Measurements from ENCODE around the gene GANC.
A peak's percentile ranks its signal among the peaks of the same experiment; 100 is the strongest.
"Not testable (repeated sequence)": the region's sequence is repeated elsewhere in the genome, so short reads cannot be mapped to it uniquely, and the experiment has no call there.

The GANC gene

DNA sequence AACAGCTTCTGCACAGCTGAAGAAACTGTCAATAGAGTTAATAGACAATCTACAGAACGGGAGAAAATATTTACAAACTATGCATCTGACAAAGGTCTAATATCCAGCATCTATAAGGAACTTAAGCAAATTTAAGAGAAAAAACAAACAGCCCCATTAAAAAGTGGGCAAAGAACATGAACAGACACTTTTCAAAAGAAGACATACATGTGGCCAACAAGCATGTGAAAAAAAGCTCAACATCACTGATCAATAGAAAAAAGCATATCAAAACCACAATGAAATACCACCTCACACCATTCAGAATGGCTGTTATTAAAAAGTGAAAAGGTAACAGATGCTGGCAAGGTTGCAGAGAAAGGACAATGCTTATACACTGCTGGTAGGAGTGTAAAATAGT, 63.6 kb downstream of the GANC start:
- in situ Hi-C loops (cut with MboI; ENCODE audit: low pct_unique_long_range_greater_than_20kb, low sequenced_read_pairs); DNase-seq: not testable (repeated sequence)

DNA sequence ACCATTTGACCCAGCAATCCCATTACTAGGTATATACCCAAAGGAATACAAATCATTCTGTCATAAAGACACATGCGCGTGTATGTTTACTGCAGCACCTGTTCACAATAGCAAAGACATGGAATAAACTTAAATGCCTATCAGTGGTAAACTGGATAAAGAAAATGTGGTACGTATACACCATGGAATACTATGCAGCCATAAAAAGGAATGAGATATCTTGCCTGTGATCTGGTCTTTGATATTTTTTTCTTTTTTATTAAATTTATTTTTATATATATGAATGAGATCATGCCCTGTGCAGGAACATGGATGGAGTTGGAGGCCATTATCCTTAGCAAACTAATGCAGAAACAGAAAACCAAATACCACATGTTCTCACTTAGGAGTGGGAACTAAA, 64.1 kb downstream of the GANC start:
- DNase-seq; in situ Hi-C loops (cut with MboI; ENCODE audit: low pct_unique_long_range_greater_than_20kb, low sequenced_read_pairs): not testable (repeated sequence)

DNA sequence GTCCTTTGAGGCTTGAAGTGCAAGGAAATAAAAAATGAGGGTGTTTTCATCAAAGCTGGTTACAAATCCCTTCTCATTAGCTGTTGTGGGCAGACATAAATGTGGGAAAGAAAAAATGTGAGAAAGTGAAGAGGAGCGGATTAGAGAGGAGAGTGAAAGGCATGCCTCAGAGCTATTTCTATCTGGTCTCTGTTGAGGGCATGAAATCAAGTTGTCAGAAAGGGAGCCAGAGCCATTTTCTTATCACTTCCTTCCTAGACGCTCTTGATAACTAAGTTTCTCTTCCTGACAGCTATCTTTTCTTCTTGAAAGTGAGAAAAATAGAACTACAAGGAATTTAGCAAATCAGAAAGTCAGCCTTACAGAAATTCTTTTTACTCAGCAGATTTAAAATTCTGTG, 65.5 kb downstream of the GANC start:
- in situ Hi-C loops (cut with MboI; ENCODE audit: low pct_unique_long_range_greater_than_20kb, low sequenced_read_pairs) = no loop called here
- DNase-seq = no peak

DNA sequence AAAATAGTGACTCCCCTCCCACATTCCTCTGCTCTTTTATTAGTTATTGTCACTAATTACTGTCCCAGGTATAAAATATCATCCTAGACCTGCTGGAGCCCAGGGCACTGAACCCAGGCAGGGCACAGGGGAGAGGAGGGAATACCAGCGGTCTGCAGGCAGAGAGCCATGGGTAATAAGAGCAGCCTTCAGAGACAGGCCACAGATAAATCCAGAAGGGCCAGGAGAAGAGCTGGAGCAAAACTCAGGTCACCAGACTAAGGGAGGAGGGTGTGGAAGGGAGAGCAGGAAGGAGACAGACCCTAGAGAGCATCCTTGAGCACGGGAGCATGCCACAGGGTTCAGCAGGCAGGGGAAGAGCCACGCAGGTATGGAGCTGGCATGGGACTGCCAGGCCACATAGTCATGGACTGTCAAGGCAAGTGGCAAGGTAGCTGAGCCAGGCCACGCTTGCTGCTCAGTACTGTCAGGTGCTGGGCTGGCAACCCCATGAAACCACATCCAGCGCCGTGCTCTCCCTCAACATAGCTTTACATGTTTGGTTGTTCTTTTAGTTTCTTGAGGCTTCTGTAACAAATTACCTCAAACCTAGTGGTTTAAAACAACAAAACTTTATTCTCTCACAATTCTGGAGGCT, 70.7 kb downstream of the GANC start:
- DNase-seq = no peak
- in situ Hi-C loops (cut with MboI; ENCODE audit: low pct_unique_long_range_greater_than_20kb, low sequenced_read_pairs) = no loop called here

DNA sequence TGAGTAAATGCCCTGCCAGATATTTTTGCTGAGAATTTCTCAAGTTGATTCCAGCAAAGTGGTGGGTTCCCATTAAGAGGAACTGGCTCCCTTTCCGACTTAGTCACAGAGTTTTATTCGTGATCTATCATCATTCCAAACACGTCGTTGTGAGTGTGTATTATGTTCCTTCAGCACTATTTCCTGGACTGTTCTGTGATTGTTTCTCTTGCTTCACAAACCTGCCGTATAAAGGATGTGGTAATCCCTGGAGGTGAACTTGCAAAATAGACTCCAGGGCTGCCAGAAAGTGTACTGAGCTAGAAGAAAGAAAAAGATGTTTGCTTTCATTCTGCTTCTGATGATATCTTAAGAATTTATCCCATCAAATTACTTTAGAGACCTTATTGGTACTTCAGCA, 71.8 kb downstream of the GANC start:
- DNase-seq = no peak
- in situ Hi-C loops (cut with MboI; ENCODE audit: low pct_unique_long_range_greater_than_20kb, low sequenced_read_pairs) = no loop called here

DNA sequence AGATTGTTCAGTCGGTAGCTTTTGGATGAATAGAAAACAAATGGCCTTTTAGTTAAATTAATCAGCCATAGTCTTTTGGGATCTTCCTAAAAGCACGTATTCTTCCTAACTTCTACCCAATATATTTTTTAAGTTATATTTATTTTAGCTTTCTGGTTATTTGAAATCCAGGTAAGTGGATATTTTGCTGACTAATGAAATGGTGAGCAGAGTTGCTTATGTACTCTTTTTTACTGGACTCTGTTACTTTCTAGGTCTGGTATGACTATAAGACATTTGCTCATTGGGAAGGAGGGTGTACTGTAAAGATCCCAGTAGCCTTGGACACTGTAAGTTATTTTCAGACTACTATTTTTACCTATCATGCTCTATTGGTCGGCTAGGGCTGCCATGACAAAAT, 72.5 kb downstream of the GANC start:
- DNase-seq = no peak
- in situ Hi-C loops (cut with MboI; ENCODE audit: low pct_unique_long_range_greater_than_20kb, low sequenced_read_pairs) = no loop called here

DNA sequence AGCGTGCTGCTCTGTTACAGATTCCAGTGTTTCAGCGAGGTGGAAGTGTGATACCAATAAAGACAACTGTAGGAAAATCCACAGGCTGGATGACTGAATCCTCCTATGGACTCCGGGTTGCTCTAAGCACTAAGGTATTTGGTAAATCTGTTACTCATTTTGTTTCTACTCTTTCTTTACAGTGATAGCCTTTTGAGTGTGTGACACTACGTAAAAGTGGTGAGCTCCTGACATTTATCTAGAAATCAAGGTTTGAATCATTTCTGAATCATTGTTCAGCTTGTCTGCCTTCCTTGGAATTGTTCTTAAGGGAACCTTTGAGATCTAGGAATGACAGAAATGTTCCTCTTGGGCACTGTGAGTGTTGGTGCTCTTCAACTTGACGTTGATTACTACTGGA, 75.1 kb downstream of the GANC start:
- DNase-seq = no peak
- in situ Hi-C loops (cut with MboI; ENCODE audit: low pct_unique_long_range_greater_than_20kb, low sequenced_read_pairs) = no loop called here

DNA sequence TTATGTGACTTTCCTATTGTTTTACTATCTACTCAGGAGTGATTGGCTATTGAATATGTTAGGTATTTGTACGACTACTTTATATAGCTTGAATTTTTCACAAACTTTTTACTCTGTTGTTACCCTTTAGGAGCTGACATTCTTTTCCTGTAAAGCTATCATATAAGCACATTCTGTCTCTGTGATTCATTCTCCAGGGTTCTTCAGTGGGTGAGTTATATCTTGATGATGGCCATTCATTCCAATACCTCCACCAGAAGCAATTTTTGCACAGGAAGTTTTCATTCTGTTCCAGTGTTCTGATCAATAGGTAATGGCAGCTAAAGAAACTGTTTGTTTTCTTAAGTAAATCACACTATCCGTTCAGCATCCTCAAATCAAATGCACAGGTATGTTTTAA, 76.2 kb downstream of the GANC start:
- DNase-seq = no peak
- in situ Hi-C loops (cut with MboI; ENCODE audit: low pct_unique_long_range_greater_than_20kb, low sequenced_read_pairs) = no loop called here

DNA sequence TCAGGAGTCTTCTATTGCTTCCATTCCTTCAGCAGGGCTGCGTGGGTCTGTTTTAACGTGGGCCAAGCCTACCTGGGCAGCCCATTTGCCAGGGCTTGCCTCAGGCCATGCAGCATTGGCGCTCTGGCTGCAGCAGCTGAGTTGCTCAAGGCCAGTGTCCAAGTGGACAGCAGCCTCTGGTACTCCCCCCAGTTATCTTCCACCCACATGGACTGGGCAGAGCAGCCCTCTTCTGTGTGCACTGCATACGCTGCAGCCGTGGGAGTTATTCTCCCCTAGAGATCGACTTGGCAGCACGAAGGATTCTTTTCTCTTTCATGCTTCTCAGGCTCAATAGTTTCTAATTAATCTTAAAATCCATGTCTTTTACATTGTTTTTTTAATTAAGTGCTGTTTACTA, 79.4 kb downstream of the GANC start:
- no peak for DNase-seq
- in situ Hi-C loops (cut with MboI; ENCODE audit: low pct_unique_long_range_greater_than_20kb, low sequenced_read_pairs) = no loop called here

DNA sequence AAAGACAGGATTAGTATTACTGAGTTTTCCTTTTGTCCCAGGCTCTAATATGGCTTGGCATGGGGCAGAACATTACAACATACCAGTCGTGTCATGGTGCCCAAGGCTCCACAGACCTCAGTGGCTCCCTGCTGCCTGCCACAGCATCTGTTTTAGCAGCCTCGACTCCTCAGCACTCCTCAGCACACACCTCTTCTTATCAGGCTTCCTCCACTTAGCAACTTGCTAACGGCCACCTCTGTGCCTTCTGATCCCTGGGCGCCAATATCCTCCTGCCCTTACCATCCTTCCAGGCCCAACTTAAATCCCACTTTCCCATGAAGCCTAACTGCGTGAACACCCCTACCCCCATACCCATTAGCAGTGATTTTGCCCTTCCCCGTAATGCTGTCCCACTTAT, 80.1 kb downstream of the GANC start:
- in situ Hi-C loops (cut with MboI; ENCODE audit: low pct_unique_long_range_greater_than_20kb, low sequenced_read_pairs) = no loop called here
- DNase-seq = no peak

DNA sequence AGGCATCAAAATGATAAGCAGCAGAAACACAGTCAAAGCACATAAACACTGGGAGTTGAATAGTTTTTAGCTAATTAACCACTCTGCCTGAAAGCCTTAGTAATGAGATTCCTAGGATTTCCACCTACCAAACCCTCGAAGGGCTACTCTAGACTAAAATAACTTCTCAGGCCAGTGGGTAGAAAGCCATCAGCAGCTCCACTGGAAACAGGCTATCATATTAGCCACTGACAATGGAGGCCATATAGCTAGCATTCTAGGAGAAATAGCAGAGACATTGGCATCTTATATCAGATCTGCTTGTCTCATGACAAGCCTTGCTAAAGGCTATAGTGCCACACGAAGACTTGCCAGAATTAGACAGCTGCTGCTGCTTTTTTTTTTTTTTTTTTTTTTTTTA, 81.8 kb downstream of the GANC start:
- DNase-seq = no peak
- in situ Hi-C loops (cut with MboI; ENCODE audit: low pct_unique_long_range_greater_than_20kb, low sequenced_read_pairs) = no loop called here

DNA sequence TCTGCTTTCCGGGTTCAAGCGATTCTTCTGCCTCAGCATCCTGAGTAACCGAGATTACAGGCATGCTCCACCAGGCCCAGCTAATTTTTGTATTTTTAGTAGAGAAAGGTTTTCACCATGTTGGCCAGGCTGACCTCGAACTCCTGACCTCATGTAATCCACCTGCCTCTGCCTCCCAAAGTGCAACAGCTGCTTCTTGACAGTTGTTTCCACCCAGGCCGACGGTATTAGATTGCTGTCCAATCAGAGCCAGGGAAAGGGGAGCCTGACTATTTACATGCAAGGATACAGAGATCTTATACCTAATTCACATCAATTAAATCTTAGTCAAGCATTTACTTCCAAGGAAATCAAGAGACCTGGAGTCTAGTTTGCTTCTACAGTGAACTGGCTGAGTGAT, 82.3 kb downstream of the GANC start:
- in situ Hi-C loops (cut with MboI; ENCODE audit: low pct_unique_long_range_greater_than_20kb, low sequenced_read_pairs) = no loop called here
- DNase-seq = no peak

DNA sequence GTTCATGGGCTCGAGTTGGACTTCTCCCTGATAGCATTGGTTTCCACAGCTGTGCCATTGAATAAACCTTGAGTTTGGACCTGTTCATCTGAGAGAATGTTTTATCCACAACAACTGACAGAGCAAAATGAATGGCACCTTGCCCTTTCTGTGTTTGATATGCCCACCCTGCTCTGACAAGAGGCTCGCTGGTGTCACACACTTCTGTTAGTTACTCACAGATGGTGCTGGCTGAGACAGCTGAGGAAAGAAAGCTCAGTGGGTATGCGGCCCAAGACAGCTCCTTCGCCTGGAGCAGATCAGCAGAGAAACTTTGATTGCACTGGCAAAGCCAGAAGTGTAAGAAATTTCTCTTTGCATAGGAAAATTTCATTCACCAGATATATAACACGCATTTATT, 83.8 kb downstream of the GANC start:
- DNase-seq = no peak
- in situ Hi-C loops (cut with MboI; ENCODE audit: low pct_unique_long_range_greater_than_20kb, low sequenced_read_pairs) = no loop called here

DNA sequence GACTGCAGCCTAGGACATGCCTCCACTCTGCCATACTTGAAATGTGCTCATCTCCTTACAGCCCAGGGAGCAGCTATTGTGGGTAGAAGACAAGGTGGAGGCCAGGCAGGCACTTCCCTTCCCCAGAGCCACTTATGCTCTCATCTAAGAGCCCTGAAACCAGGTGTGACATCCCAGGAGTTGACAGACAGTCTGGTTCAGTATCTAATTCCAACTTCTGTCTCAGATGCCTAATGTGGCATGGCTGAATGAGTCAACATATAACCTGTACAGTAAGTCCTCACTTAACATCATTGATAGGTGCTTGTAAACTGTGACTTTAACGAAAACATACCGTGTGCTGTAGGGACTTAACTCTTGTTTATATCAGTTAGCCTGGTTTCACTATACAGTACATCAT, 85.1 kb downstream of the GANC start:
- DNase-seq = no peak
- in situ Hi-C loops (cut with MboI; ENCODE audit: low pct_unique_long_range_greater_than_20kb, low sequenced_read_pairs) = no loop called here

DNA sequence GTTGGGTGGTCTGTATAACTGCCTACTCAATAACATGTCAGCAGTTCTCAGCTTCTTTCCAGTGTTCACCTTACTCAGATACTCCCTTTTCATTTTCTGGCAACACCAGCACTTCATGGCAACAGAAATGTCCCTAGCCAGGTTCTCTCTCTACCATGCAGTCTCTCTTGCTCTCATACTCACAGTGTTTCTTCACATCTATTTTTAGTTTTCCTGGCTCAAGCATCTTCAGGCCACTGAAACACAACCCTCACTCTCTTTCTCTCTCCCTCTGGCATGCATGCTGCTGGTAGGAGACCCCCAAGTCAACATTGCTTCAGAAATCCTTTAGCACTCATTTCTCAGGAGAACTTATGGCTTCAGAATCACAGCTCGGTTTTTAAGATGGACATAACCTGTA, 86.2 kb downstream of the GANC start, which contains the start of gene CAPN3:
Gene CAPN3 (plus strand): TSS at position 253 of the 400 bp plus-strand sequence. CDS start 305 bp downstream, outside the sequence.
- in situ Hi-C loops (cut with MboI; ENCODE audit: low pct_unique_long_range_greater_than_20kb, low sequenced_read_pairs) = no loop called here

DNA sequence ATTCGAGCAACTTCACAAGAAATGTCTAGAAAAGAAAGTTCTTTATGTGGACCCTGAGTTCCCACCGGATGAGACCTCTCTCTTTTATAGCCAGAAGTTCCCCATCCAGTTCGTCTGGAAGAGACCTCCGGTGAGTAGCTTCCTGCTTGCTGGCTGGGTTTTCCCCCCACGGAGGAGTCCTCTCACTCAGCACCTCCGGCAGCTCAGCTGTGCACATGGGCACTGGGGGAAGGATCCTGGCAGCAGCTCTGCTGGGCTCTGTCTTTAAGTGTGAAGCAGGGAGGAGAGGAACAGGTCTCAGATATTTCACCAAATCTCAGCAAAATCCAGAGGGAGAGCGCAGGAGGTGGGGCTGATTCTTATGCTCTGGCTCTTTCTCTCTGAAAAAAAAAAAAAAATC, 87.0 kb downstream of the GANC start:
- in situ Hi-C loops (cut with MboI; ENCODE audit: low pct_unique_long_range_greater_than_20kb, low sequenced_read_pairs) = no loop called here

More for the DNA sequence above, 86.2 kb downstream of the GANC start, which contains the start of gene CAPN3:
- no peak for DNase-seq

DNA sequence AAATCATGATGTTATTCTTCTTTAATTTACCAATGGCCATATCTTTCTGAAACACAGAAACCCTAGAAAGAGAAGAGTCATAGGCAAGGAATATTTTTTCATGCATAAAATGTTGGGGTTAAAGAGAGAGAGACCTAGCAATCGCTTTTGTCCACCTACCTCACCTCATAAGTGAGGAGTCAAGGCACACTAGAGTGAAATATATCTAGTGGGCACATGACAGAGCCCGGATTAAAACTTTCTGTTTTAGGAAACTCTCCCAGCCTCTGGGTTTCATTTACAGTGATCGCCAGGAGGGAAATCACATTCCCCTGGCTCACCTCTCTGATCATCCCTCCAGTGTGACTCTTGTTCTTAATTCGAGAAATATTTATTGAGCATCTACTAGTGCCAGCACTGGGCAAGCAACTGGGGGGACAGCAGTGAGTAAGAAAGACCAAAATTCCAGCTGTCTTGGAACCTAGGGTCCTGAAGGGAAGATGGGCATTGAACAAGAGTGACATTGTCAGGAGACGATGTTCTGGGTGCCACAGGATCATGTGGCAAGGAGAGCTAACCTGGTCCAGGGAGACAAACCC, 87.6 kb downstream of the GANC start:
- in situ Hi-C loops (cut with MboI; ENCODE audit: low pct_unique_long_range_greater_than_20kb, low sequenced_read_pairs) = no loop called here
- no peak for DNase-seq

More for the DNA sequence above, 87.0 kb downstream of the GANC start:
- DNase-seq = peak; percentile 23

DNA sequence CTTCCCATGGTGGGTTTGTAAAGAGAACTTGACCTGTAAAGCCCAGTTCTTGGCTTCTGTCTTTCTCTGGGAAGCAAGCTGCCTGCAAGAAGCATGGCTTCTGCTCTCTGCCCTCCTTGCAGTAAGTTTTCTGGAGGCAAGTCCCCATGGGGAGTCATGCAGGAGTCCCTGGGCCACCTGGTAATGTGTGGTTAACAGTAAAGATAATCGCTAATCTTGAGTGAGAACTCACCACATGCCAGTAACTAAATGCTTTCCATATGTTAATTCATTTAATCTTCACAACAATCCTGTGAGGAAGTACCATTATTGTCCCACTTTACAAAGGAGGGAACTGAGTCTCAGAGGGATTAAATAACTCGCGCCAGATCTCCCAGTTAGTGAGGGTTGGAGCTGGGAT, 90.5 kb downstream of the GANC start:
- in situ Hi-C loops (cut with MboI; ENCODE audit: low pct_unique_long_range_greater_than_20kb, low sequenced_read_pairs) = no loop called here
- DNase-seq = no peak

DNA sequence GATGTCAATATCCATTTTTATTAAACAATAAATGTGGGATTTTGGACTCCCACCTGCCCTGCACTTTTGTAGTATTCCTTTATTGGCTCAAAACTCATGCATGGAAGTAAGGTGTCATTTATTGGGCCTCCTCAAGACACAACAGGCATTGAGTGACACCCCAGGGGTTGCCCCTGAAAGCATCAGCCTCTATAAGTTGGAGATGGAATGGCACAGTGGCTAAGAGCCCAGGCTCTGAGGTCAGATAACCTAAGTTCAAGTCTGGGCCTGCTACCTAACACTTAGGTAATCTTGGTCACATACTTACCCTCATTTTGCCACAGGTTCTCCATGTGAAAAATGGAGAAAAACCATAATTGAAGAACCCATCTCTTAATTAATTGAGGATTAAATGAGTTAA, 90.9 kb downstream of the GANC start:
- no peak for DNase-seq
- in situ Hi-C loops (cut with MboI; ENCODE audit: low pct_unique_long_range_greater_than_20kb, low sequenced_read_pairs) = no loop called here

DNA sequence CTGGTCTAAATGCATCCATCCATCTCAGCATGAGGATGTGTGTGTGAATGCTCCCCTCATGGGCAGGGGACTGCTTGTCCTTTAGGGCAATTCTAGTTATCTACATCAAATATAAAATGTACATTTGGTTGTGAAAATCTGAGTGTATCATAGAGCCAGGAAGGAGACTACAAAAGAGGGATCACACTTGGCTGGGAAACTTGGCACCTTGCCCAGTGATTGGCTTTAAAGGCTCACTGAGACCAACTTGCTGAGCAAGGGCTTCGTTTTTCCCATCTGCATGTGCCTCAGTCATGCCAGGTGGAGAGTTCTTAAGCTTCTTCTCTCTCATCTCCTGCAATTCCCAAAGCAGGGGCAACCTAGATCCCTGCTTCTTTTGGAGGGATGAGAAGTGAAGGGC, 91.5 kb downstream of the GANC start:
- DNase-seq = no peak
- in situ Hi-C loops (cut with MboI; ENCODE audit: low pct_unique_long_range_greater_than_20kb, low sequenced_read_pairs) = no loop called here

DNA sequence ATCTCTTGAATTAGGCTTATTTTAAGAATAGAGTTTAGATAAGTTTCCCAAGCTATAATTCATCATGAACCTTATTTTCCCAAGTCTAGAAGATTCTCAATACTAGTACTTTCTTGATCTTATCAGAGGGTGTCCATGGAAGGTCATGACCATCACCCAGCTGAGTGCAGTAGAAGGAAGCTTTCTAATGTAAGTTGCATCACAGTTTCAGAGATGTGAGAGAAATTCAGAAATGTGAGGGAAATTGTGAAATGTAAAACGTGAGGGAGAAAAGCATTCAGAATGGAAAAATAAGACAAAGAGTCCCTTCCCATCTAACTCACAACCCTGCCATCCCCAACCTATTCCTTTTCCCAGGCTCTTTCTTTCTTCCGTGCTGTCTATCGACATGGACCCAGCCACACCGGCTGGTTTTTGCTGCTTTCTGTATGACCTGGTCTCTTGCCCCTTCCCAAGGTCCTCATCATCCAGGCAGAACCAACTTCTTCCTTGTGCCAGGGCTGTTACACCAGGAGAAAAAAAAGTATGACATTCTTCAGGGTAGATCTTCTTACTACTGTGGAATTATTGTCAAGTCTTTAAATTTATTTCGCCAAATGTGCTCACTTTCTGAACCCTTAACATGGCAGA, 93.0 kb downstream of the GANC start:
- in situ Hi-C loops (cut with MboI; ENCODE audit: low pct_unique_long_range_greater_than_20kb, low sequenced_read_pairs) = no loop called here

More for the DNA sequence above, 93.0 kb downstream of the GANC start:
- no peak for DNase-seq

All from KBM-7 (cell line).